GM13977 (cell line): Measurements from ENCODE around the gene CACNA1G.

Source experiments
- DNase-seq: peaks from one replicate; pipeline ENCODE4 v3.0.0; 2012; ENCODE audit warnings: low spot score
- in situ Hi-C: fragments of 300-500 bp; cut with MboI; formaldehyde crosslinking; loops from one replicate; pipeline ENCODE4 v1.12.0; 2022; ENCODE audit warnings: low sequenced_read_pairs, low pct_unique_long_range_greater_than_20kb, mixed read lengths, inconsistent platforms; ENCODE audit not compliant: unreplicated experiment
- TF ChIP-seq, protein P1 (sequence below): IDR thresholded peaks from 2 replicates; pipeline ENCODE4 v1.5.1; 2012; ENCODE audit warnings: mild to moderate bottlenecking, control low read depth; ENCODE audit not compliant: insufficient read depth; ENCODE audit errors: extremely low read depth, missing control alignments

The CACNA1G gene

DNA sequence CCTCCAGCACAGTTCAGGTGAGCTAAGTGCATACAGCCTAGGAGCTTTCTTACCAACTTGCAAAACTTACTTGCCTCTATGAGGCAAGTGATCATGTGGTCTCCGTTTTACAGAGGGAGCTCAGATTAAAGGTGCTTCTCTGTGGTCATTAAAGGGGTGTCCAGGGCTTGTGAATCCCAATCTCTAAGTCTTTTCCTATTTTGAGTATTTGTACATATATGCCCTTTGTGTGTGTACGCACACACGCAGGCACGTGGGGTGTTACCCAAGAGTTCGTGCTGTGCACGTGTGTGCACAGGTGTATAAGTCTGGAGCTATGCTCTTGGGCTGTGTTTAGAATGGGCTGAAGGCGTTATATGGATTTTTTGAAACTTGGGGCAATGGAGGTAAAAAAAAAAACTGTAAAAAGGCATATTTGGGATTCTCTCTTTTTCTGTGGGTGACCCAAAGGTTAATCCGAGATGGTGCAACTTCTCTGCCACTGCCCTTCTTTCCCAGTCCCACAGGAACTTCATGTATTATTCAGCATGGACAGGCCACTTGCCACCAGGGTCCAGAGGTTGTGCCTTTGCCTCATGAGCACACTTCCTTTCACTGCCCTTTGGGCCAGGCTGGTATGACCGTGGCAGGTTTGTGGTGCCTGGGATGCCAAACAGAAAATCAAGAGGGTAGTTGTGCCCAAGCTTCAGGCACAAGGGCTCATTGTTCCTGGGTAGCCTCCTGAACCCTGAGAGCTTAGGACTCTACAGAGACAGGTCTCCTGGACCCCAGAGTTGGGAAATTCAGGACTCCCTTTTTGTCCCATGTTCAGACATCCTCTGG lies 75.7 kb downstream of the CACNA1G start:
- no peak for DNase-seq
- in situ Hi-C loops: no loop called here
- TF ChIP-seq, protein P1, sequence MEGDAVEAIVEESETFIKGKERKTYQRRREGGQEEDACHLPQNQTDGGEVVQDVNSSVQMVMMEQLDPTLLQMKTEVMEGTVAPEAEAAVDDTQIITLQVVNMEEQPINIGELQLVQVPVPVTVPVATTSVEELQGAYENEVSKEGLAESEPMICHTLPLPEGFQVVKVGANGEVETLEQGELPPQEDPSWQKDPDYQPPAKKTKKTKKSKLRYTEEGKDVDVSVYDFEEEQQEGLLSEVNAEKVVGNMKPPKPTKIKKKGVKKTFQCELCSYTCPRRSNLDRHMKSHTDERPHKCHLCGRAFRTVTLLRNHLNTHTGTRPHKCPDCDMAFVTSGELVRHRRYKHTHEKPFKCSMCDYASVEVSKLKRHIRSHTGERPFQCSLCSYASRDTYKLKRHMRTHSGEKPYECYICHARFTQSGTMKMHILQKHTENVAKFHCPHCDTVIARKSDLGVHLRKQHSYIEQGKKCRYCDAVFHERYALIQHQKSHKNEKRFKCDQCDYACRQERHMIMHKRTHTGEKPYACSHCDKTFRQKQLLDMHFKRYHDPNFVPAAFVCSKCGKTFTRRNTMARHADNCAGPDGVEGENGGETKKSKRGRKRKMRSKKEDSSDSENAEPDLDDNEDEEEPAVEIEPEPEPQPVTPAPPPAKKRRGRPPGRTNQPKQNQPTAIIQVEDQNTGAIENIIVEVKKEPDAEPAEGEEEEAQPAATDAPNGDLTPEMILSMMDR: no peak

DNA sequence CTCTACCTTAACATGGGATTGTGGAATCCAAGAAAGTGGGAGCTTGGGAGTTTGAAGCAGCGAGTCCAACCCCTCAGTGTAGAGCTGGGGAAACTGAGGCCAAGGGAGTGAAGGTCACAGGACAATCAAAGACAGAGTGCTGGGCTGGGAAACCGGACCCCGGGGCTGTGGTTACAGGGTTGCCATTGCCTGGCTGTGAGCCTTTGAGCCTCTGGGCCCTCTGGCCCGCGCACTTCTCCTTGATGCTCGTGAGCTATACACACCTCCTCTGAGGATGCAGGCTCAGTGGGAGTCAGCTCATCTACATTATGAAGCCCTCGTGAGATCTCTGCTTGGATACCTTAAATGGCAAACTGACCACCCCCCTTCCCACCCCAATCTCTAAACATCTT lies 76.3 kb downstream of the CACNA1G start:
- in situ Hi-C loops: no loop called here
- DNase-seq: no peak
- TF ChIP-seq, protein P1: no peak

DNA sequence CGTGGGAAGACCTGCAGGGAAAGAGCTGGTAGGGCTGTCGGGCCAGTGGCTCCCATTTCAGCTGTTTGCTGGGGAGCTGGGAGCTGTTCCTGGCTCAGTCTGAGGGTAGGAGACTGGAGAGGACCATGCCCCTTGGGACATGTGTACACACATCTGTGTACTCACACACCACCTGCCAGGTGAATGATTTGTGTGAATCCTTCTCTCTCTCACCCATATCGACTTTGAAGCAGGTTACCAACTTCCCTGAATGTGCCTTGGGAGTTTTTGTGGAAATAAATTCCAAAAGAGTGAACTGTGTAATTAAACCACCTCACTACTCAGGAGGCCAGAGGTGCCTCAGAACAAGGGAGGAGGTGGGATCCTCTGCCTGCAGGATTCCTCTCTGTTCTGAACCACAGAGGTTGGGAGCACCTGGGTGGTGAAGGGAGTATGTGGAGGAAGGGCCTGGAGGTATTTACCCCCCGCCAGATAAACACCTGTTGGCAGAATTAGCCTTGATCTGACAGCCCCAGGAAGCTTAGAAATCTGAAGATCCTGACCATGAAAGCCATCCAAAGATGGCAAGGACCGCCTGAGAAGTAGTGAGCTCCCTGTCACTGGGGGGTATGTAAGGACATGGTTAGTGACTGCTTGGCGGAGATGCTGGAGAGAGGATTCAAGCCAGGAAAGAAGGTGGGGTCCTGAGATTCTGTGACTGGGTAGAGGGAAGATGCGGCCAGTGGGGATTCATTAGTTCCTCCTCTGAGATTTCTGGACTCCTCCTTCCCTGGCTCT lies 77.5 kb downstream of the CACNA1G start:
- TF ChIP-seq, protein P1: no peak
- DNase-seq: no peak
- in situ Hi-C loops: no loop called here

DNA sequence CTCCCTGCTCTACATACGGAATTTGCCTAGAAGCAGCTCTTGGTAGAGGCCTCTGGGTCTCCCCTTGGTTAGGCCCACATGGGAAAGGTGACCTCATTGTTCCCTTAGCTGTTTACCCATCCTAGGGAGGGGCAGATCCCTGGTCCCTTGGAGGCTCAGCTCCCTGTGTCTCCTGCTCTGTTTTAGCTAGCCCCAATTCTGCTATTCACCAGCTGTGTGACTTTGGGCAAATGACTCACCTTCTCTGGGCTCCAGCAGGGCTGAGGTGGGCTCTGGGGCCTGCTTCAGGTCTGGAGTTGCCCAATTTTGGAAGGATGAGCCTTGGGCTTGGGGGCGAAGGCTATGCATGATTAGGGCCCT lies 78.1 kb downstream of the CACNA1G start:
- no peak for DNase-seq
- in situ Hi-C loops: no loop called here

DNA sequence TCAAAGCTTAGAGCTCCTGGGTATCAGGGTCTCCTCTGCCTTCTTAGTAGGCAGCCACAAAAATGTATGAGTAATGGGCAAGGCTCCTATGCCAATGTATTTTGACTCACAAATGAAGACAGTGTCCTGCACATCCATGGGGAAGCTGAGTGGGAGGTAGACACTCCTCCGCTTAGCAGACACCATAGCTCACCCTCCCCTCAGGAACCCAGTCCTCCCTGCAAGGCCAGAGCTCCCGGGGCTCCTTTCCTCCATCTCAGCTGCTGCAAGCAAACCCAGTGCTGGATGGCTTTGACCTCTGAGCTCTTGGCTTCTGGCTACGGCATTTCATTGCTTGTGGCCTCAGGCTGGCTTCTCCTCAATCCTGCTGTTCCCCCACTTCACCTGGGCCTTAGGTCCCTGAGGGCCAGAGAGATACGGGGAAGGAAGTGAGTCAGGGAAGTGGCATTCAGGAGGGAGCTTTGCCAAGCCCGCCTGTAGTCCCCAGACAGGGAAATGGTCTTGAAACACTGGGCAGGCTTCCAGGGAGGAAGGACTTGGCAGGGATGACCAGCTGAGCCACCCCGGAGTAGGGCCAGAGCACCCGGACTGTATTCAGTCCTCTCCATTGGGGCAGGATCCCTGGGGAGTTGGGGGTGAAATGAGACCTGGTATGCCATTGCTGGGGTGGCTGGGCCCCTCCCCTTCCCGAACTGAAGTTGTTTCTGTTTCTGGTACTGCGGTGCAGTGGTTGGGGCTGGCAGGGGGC lies 78.6 kb downstream of the CACNA1G start:
- in situ Hi-C loops: no loop called here
- TF ChIP-seq, protein P1: no peak
- no peak for DNase-seq

More for the DNA sequence above, 78.1 kb downstream of the CACNA1G start:
- TF ChIP-seq, protein P1: no peak

DNA sequence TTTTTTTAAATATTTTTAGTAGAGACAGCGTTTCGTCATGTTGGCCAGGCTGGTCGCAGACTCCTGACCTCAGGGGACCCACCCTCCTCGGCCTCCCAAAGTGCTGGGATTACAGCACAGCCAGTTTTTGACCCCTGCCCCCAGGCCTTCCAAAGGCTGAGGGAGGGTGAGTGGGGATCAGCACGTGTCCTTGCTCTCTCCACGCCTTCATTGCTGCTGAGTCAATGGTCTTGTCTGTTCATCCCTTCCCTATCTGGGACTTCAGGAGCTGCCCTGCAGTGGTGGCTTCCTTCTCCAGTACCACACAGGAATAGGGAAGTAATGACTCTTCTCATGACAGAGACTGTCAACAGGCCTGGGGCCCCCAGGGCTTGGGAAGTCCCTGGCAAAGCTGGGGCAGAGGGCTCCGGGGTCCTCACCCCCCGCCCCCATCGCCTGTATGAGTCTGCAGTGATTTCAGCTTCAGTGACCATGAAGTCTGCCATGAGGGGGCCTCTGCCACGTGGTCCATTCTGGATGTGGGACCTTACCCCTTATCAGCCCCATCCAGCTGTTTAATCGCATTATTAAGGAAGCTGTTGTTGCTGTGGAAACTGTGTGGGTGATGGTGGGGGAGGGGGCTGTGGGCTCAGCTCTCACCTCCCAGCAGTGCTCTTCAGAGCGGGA lies 80.3 kb downstream of the CACNA1G start:
- TF ChIP-seq, protein P1: no peak
- DNase-seq: no peak
- in situ Hi-C loops: loop anchor here (10.0 kb wide), 1 partner anchor 156 kb away; no protein-coding TSS in a partner anchor
